Fibroblast of lung (primary cell): ENCODE results near the gene CALHM6. TPM values are rescaled to one million over a fixed set of nuclear protein-coding genes. Genes with fewer than 3 reads are reported as not detected.

Experiments
- DNase-seq, 2 donors: peaks; one replicate each; pipeline versions ENCODE4 v3.0.0 to v3.0.0-alpha.2; 2010; ENCODE audit warnings: low read depth in 2 of 2
- H2AFZ ChIP-seq: 2 replicates; pipeline ENCODE4 v1.5.1; 2012; ENCODE audit warnings: low read length, control low read depth, inconsistent platforms
- H3K27ac ChIP-seq: 2 replicates; pipeline ENCODE4 v1.5.1; 2011; ENCODE audit warnings: low read length, control low read depth; ENCODE audit not compliant: insufficient read depth
- H3K27me3 ChIP-seq: 2 replicates; pipeline ENCODE4 v1.5.1; 2011; ENCODE audit warnings: mild to moderate bottlenecking, low read length; ENCODE audit not compliant: control insufficient read depth, insufficient read depth
- H3K36me3 ChIP-seq: 2 replicates; pipeline ENCODE4 v1.5.1; 2011; ENCODE audit warnings: low read length; ENCODE audit not compliant: control insufficient read depth, insufficient read depth
- H3K4me1 ChIP-seq: 2 replicates; pipeline ENCODE4 v1.5.1; 2011; ENCODE audit warnings: low read length; ENCODE audit not compliant: control insufficient read depth, insufficient read depth; ENCODE audit errors: extremely low read depth
- H3K4me2 ChIP-seq: 2 replicates; pipeline ENCODE4 v1.5.1; 2011; ENCODE audit warnings: low read length, control low read depth; ENCODE audit not compliant: insufficient read depth; ENCODE audit errors: extremely low read depth
- H3K4me3 ChIP-seq, 4 experiments: fragments of 200-600 bp in 1 of 4; sonication (generic) in 1 of 4; replicated peaks in 1 of 4; 2 replicates each; pipeline ENCODE4 v1.5.1; 2011 to 2016; ENCODE audit warnings: low read length in 4 of 4, low read depth in 3 of 4, mild to moderate bottlenecking in 3 of 4, control low read depth in 2 of 4, inconsistent platforms in 1 of 4, mixed read lengths in 1 of 4; ENCODE audit not compliant: insufficient read depth in 1 of 4; ENCODE audit errors: control extremely low read depth in 1 of 4
- H3K79me2 ChIP-seq: 2 replicates; pipeline ENCODE4 v1.5.1; 2012; ENCODE audit warnings: mild to moderate bottlenecking, low read length, inconsistent platforms; ENCODE audit not compliant: control insufficient read depth, insufficient read depth
- H3K9ac ChIP-seq: 2 replicates; pipeline ENCODE4 v1.5.1; 2011; ENCODE audit warnings: mild to moderate bottlenecking, low read length, control low read depth; ENCODE audit not compliant: insufficient read depth
- H3K9me3 ChIP-seq: 2 replicates; pipeline ENCODE4 v1.5.1; 2012; ENCODE audit warnings: low read depth, low read length; ENCODE audit not compliant: control insufficient read depth, insufficient read depth
- H4K20me1 ChIP-seq: 2 replicates; pipeline ENCODE4 v1.5.1; 2011; ENCODE audit warnings: low read length; ENCODE audit not compliant: control insufficient read depth, insufficient read depth; ENCODE audit errors: extremely low read depth
- EZH2 ChIP-seq: IDR thresholded peaks from 2 replicates; pipeline ENCODE4 v1.5.1; 2012; ENCODE audit warnings: low read length, control low read depth, mild to moderate bottlenecking; ENCODE audit errors: missing control alignments
- polyA plus RNA-seq, 2 donors: library from polyadenylated mRNA; depleted of rRNA in 1 of 2; stranded (reverse) in 1 of 2; unstranded in 1 of 2; fragments of >200 nt; gene quantifications; 2 replicates each; pipeline ENCODE4 v1.2.1, GENCODE V29; 2011 to 2012; ENCODE audit warnings: missing spikeins in 1 of 2
- total RNA-seq: library from RNA; depleted of rRNA; stranded (reverse); fragments of >200 nt; gene quantifications from 2 replicates; pipeline ENCODE4 v1.2.1, GENCODE V29; 2014
- TF ChIP-seq, protein P1 (sequence below), 2 donors: IDR thresholded peaks in 1 of 2; conservative IDR thresholded peaks in 1 of 2; 1 replicate in 1 of 2; 2 replicates in 1 of 2; pipeline ENCODE4 v1.5.1; 2011 to 2012; ENCODE audit warnings: low read length in 2 of 2, control low read depth in 1 of 2, inconsistent platforms in 1 of 2, low read depth in 1 of 2, mild to moderate bottlenecking in 1 of 2

CALHM6 gene
- total and polyA plus RNA-seq, 2 donors (not counting 1 experiment from before 2014, with no cell fraction given) = 0.33 to 1.3 TPM

DNA sequence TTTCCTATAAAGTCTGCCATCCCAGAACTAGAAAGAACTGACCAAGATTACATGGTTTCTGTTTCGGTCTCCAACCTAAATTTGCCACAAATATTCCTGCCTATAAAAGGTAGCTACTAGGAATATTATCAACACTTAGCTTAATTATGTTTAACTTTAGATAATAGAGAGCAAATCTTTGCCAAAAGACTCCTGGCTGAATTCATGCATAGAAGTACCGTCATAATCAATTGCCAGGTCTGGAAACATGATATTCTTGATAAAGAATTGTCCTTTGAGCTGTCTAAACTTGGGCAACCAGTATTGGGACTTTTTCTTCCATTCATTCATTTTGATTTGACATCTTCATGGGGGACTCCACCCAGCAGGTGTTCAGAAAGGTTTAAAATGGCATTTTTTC is 22.4 kb downstream of the CALHM6 start:
- H3K9me3 ChIP-seq = no peaks in the 10 kb centered on the region
- no peak overlapping the region for H3K4me2 ChIP-seq
- H4K20me1 ChIP-seq = no peaks in the 10 kb centered on the region
- H3K4me1 ChIP-seq = no peaks in the 10 kb centered on the region
- H3K9ac ChIP-seq = no peak overlapping the region
- no peaks in the 10 kb centered on the region for H3K79me2 ChIP-seq
- no peak overlapping the region for H3K27ac ChIP-seq
- no peaks in the 10 kb centered on the region for H3K36me3 ChIP-seq
- H3K27me3 ChIP-seq = peaks cover 10% of the 10 kb centered on the region
- DNase-seq = no peak
- H2AFZ ChIP-seq = no peak overlapping the region
- TF ChIP-seq EZH2 = no peak
- TF ChIP-seq, protein P1, sequence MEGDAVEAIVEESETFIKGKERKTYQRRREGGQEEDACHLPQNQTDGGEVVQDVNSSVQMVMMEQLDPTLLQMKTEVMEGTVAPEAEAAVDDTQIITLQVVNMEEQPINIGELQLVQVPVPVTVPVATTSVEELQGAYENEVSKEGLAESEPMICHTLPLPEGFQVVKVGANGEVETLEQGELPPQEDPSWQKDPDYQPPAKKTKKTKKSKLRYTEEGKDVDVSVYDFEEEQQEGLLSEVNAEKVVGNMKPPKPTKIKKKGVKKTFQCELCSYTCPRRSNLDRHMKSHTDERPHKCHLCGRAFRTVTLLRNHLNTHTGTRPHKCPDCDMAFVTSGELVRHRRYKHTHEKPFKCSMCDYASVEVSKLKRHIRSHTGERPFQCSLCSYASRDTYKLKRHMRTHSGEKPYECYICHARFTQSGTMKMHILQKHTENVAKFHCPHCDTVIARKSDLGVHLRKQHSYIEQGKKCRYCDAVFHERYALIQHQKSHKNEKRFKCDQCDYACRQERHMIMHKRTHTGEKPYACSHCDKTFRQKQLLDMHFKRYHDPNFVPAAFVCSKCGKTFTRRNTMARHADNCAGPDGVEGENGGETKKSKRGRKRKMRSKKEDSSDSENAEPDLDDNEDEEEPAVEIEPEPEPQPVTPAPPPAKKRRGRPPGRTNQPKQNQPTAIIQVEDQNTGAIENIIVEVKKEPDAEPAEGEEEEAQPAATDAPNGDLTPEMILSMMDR (conservative IDR thresholded peaks at IDR 0.05 in 1 of 2, IDR thresholded peaks at IDR 0.05 in 1 of 2; ENCODE audit: low read depth in 1 of 2, low read length in 2 of 2) = no peak
- H3K4me3 ChIP-seq = no peak overlapping the region

DNA sequence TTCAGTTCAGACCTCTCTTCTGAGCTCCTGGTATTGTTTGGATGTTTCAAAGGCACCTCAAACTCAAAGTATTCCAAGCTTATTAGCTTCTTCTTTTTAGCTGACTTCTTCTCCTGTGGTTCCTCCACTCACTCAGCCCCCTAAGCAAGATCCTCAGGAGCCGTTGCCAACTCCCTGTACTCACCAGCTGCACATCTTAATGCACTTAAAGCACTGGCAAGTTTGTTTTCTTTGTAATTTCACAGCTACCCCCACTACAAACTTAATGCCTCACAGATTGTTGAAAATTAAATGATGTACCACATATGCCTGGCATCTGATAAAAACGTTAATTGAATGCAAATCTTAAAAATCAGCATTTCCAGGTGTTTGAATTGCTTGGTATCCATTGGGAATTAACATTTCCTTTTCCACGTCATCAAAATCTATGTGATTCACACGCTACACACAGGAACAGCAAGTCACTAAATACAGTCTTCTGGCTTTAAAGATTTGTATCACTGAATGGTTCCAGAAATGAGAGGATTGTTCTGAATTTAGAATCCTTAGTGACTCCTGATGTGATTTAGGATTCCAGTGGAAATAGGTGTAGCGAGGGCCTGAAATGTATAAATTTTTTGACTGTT is 24.5 kb downstream of the CALHM6 start:
- Histone ChIP-seq H3K4me3 (no peak overlapping the region), H3K79me2 (no peaks in the 10 kb centered on the region), H4K20me1 (no peaks in the 10 kb centered on the region), H2AFZ (no peak overlapping the region), H3K9ac (no peak overlapping the region), H3K4me1 (no peaks in the 10 kb centered on the region), H3K27me3 (peaks cover 10% of the 10 kb centered on the region), H3K9me3 (no peaks in the 10 kb centered on the region), H3K4me2 (no peak overlapping the region), H3K36me3 (no peaks in the 10 kb centered on the region), H3K27ac (no peak overlapping the region)
- DNase-seq = no peak
- TF ChIP-seq, protein P1 (conservative IDR thresholded peaks at IDR 0.05 in 1 of 2, IDR thresholded peaks at IDR 0.05 in 1 of 2; ENCODE audit: low read depth in 1 of 2, low read length in 2 of 2) = no peak
- no peak for TF ChIP-seq EZH2

DNA sequence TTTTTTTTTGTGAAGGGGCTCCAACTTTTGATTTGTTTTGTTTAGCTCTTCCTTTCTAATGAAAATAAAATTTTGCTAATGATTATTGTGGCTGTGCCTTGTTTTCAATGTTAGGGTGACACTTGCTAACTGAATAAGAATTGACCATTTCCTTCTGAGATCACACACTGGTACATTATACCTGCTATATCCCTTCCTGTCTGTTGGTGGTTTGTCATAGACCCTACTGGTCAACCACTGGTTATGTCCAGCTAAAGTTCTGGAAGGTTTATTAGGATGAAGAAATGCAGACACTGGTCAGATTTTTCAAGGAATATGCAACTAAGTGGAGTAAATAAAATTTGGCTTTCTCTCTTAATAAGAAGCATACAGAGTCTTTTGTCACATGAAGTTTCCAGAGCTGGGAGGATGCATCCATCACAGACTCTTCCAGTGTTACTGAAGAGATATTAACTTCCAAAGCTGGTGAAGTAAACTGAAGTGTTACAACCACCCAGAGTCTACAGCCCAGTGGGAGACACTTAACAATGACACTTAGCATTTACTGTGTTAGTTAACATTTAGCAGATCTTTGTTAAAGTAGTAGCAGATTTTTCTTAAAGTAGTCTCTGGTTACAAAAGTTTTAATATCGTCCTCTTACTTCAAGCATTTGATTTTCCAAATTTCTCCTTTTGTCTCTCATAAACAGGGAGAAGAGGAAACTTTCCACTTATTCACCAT is 30.6 kb downstream of the CALHM6 start:
- Histone ChIP-seq H3K27ac (no peak overlapping the region), H3K79me2 (no peaks in the 10 kb centered on the region), H3K9ac (no peak overlapping the region), H3K4me1 (no peaks in the 10 kb centered on the region), H3K36me3 (no peaks in the 10 kb centered on the region), H2AFZ (no peak overlapping the region), H3K4me3 (no peak overlapping the region), H3K9me3 (no peaks in the 10 kb centered on the region), H3K27me3 (no peaks in the 10 kb centered on the region), H3K4me2 (no peak overlapping the region), H4K20me1 (no peaks in the 10 kb centered on the region)
- DNase-seq = no peak
- TF ChIP-seq EZH2 = no peak
- TF ChIP-seq, protein P1 (conservative IDR thresholded peaks at IDR 0.05 in 1 of 2, IDR thresholded peaks at IDR 0.05 in 1 of 2; ENCODE audit: low read depth in 1 of 2, low read length in 2 of 2) = no peak
